ENCODE results near the gene NPC1.
"Not testable (repeated sequence)": the region's sequence is repeated elsewhere in the genome, so short reads cannot be mapped to it uniquely, and the experiment has no call there.

NPC1 gene

DNA sequence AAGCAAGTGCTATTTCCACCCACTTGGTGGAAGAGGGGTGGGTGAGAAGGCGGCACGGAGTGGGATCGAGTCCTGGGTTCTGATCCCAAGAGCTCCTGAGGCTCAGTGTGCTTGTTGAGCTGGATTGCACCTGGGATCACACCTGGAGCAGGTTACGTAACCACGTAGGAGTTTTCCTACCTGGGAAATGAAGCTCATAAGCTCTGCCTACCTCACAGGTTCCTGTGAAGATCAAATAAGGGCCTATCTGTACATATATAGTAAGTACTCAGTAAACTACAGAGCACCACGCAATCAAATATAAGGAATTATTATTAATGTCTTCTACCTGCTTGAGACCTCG lies 11.0 kb downstream of the NPC1 start:
- DNase-seq (ENCODE audit: low read depth in 2 of 2), result no peak

DNA sequence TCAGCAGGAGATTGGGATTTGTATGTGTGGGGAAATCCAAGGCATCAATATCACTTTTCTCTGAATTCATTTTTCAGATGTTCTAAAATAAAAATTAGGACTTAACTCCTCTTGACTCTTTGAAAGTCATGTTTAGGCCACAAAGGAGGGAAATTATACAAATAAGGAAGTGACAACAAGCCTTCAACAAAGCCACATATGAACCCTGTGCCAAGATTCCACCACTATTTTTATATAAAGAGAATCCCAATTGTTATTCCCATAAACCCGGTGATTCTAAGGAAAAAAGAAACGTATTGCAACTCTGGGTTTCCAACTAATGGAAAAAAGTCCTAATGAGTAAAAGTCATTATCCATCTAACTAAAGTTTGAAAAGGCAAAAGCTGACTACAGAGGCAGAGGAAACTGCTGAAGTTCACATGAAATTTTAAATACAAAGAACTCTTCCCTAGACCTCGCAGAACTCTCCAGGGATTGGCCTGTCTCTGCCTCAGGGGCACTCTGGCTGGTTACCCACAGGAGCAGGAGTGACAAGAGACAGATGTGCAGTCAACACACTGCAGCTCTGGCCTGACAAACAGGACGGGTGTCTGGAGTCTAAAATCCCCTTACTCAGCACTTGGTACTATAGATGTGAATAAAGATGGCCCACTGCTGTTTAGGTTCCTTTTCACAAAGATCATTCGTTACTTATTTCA lies 11.5 kb downstream of the NPC1 start:
- no peak for DNase-seq (ENCODE audit: low read depth in 2 of 2)

DNA sequence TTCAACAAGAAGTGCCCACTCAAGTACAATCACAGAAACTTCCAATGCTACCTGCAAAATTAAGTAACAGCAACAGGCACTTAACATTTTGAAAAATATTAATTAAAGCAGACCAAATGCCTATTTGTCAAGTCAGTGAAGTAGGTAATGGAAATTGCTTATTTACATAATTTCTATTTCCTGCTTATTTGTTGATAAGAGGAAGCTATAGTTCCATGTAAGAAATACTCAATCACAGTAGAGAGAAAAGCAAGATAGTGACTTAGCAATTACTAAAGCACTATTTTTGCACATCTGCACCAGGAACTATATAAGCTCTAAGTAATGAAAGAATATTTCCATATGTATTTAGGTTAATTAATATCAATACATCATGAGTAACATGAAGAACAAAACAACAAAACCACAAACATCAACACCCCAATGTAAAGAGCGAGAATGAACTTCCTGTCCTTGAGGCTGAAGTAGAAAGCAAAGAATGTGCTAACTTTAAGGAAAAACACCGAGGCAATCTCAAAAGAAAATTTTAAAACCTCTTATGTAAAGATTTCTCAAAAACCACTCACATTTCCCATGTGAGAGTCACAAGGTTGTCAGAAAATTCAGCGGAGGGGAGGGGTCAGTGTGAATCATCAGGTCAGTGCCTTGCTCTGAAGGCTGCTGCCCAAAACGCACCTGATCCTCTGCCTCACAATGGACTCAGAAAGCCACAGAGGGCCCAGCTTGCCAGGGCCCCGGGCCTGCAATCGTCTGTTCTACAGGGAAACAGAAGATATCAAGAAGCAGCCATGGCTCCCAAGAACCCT lies 12.5 kb downstream of the NPC1 start:
- DNase-seq (ENCODE audit: low read depth in 2 of 2), result peak in 1 of 2 donors; percentile 17

DNA sequence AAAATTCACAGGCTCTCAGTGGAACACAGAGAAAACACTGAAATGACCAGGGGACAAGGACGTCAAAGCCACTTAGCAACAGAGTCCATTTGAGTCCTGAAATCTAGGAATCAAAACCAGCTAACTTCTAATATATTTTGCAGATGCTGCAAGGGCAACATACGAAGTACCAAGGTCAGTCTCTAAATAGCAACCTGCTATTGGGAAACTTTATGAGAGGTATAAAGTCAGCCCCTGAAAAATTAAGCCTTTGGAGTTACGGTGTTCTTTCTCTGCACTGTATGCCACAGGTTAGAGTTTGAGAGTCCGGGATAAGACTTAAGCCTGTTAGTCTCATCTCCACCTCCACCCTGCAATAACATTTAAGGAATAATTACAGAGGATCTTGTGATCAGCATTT lies 13.3 kb downstream of the NPC1 start:
- DNase-seq (ENCODE audit: low read depth in 2 of 2), result no peak

DNA sequence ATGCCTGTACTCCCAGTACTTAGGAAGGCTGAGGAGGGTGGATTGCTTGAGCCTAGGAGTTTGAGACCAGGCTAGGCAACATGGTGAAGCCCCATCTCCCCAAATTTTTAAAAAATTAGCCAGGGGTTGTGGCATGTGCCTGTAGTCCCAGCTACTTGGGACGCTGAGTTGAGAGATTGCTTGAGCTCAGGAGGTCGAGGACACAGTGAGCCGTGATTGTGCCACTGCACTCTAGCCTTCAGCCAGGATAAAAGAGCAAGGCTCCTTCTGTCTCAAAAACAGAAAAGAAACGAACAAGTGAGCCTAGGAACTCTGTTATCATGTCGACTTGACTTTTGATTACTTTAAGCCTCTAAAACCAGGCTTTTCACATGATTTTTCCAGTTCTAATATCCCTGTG lies 13.7 kb downstream of the NPC1 start:
- DNase-seq (ENCODE audit: low read depth in 2 of 2), result no peak

DNA sequence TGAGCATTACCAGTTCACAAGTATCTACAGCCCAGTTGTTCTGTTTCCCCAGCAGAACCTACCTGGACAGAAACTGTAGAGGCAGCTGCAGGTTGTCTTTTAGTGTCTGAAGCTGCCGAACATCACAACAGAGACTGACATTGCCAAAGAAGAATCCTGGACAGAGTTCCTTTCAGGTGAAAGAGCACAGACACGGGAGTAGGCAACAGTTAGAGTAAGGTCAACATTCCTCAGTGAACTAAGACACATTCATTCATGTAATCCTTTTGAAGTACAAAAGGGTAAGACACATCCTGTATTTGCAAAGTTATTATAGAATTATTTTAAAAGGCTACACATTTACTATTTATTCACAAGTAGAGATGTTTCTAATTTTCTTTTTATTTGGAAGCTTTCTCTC lies 14.3 kb downstream of the NPC1 start:
- DNase-seq (ENCODE audit: low read depth in 2 of 2), result no peak

DNA sequence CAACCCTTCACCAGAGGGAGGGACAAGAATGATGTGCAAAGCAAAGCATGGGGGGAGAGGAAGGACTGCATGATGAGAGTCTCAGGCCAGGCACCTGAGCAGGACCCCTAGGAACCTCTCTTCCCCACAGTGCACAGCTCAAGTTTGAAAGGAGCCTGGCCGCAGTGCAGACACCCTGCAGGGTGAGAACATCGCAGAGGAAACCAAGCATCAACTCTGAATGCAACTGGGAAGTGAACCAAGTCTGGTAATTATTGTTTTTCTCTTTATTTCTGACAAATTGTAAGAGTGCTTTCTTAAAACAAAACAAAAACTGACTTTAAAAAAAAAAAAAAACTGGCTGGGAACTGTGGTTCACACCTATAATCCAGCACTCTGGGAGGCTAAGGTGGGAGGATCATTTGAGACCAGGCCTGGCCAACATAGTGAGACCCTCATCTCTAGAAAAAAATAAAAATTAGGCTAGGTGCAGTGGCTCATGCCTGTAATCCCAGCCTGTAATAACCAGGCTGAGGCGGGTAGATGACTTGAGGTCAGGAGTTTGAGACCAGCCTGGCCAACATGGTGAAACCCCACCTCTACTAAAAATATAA lies 15.3 kb downstream of the NPC1 start:
- no peak for DNase-seq (ENCODE audit: low read depth in 2 of 2)

DNA sequence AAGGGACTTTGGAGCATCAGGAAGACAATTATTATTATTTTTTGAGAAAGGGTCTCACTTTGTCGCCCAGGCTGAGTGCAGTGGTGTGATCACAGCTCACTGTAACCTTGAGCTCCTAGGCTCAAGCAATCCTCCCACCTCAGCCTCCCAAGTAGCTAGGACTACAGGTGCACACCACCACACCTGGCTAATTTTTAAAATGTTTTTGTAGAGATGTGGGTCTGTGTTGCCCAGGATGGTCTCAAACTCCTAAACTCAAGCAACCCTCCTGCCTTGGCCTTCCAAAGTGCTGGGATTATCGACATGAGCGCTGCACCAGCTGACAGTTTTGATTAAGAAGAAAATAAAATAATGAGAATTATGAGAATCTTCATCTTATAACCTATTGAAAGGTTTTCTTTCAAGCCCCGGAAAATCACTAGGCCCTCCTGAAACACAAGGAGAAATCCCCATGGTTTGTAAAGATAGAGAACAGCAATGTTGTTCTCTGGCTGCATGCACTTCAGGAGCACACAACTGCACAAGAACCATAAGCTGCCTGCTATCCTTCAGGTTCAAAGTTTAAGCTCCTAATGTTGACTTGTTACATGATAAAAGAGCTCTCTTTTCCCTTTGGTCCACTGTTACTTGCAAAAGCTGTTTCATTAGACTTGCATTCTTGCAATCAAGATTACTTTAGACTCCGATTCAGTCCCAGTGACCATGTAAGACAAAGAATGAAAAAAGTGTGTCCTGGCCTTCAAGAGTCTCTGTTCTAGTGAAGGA lies 16.8 kb downstream of the NPC1 start:
- no peak for DNase-seq (ENCODE audit: low read depth in 2 of 2)

DNA sequence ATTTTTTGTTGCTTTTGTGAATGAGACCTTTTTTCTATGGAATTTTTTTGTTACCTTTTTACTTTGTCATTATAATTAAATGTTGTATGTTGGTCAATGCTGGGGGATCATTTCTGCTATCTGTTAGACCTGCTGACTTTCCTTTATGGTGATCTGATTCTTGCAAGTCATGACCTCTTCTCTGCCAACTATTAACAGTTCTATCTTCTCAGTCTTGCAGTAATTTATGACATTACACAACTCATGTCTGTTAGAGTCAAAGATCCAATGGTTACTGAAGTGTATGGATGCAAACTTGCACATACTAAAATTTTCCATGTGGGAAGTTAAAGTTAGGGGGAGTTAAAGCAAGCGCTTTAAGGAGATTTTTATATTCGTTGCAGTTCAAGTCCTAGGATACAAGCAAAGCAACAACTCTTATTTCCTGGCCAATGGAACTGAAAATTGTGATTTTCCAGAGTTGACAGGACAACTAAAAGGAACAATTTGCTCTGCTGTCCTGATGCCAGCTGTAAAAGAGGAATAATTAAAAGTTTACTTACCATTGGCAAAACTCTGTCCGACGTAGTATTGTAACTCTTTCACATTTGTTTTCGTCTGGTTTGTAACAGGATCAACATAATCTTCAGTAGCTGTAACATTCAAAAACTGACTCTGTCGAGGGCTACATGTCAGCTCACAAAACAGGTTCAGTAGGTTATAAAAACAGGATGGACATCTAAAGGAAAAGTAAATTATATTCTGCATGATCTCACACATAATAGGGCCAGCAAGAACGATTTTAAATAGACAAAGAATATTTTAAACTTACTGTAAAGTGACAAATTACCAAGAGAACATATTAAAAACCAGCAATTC lies 17.8 kb downstream of the NPC1 start:
- DNase-seq (ENCODE audit: low read depth in 2 of 2), result no peak

DNA sequence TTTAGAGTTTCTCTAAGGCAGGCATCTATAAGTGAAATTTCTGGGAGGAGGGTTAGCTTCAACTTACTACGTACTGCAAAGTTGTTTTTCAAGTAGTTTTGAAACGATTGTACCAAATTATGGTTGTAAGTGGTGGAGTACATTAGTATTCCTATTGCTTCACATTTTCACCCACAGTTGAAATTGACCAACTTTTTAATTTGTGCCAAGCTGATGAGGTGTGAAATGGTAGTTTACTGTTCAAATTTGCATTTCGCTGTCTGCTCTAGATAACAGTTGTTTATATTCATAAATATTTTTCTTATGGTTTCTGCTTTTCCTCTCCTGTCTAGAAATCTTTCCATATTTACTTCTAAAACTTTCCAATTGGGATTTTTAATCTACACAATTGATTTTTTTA lies 18.6 kb downstream of the NPC1 start:
- no peak for DNase-seq (ENCODE audit: low read depth in 2 of 2)

DNA sequence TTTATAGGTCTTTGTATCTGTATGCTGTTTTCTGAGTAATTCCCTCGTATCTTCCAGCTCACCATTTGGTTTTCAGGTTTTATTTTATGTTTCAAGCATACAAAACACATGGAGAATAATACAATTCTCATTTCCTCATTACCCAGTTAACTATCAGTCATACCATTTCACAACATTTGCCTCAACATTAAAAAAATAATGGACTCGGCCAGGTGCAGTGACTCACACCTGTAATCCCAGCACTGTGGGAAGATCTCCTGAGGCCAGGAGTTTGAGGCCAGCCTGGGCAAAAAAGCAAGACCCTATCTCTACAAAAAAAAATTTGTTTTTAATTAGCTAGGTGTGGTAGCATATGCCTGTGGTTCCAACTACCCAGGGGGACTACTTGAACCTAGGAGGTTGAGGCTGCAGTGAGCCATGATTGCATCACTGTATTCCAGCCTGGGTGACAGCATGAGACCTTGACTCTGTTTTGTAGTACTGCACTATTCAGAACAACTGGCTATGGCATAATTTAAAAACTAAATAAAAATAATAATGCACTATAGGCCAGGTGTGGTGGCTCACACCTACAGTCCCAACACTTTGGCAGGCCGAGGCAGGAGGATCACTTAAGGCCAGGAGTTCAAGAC lies 20.3 kb downstream of the NPC1 start:
- DNase-seq (ENCODE audit: low read depth in 2 of 2), result no peak

DNA sequence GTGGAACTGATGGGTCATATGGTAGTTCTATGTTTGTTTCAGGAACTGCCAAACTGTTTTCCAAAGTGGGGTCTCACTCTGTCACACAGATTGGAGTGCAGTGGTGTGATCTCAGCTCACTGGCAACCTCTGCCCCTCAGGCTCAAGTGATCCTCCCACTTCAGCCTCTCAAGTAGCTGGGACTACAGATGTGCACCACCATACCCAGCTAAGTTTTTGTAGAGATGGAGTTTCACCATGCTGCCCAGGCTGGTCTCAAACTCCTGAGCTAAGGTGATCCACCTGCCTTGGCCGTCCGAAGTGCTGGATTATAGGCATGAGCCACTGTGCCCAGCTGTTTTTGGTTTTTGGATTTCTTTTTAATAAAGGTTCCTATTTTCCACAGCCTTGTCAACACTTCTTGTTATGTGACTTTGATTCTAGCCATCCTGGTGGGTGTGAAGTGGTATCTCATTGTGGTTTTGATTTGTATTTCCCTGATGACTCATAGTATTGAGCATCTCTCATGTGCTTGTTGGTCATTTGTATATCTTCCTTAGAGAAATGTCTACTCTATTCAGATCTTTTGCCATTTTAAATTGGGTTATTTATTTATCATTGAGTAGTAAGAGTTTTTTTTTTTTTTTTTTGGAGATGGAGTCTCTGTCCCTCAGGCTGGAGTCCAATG lies 22.8 kb downstream of the NPC1 start:
- DNase-seq (ENCODE audit: low read depth in 2 of 2), result no peak

DNA sequence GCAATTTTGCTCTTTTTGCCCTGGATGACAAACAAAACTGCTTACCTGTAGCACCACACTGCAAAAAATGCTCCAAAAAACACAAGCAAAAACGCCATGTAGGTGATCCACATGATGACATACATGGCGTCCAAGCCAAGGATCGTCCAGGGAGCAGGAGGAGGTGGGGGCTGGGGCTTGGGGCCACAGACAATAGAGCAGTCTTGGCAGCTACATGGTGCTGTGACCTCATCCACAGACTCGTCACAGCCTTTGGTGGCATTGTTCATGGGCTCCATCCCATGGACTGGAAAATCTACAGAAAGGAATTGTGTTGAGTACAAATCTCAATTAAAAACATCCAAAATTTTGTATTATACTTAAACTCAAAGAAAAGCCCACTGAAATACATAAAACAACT lies 26.1 kb downstream of the NPC1 start:
- DNase-seq (ENCODE audit: low read depth in 2 of 2), result no peak

DNA sequence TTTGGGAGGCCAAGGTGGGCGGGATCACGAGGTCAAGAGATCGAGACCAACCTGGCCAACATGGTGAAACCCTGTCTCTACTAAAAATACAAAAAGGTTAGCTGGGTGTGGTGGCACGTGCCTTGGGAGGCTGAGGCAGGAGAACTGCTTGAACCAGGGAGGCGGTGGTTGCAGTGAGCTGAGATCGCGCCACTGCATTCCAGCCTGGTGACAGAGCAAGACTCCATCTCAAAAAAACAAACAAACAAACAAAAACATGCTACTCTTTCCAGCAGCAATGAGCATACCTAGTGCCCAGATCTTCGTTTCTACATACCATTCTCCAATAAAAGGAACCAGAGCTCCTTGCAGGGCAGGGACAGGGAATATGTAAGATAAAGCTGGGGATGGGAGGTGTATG lies 28.8 kb downstream of the NPC1 start:
- not testable (repeated sequence) for DNase-seq (ENCODE audit: low read depth in 2 of 2)

DNA sequence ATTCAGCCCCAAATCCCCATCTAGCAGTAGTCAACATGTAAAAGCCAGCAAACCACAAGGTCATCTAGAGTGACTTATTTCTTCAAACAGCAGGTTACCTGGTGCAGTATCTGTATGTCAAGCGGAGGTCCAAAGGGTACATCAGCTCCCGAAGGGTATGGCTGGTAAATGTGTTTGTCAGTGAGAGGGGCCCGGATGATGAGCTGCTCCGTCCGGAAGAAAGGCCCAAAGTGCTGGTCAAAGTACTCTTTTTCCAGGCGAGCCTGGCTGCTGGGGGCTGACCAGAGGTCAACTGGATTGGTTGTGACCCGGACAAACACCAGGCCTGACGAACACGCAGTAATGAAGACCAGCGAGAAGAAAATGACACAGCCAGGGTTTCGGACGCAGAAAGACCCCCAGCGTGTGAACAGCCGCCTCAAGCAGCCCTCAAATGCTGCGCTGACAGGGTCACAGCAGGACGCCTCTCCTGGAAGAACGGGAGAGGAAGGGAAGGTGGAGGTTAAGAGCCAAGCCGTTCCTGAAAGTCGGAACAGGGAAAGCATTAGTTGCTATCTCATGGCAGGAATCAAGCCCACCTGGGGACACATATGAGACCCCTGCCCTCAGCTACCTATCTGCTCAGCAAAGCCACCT lies 30.0 kb downstream of the NPC1 start:
- DNase-seq (ENCODE audit: low read depth in 2 of 2), result no peak

DNA sequence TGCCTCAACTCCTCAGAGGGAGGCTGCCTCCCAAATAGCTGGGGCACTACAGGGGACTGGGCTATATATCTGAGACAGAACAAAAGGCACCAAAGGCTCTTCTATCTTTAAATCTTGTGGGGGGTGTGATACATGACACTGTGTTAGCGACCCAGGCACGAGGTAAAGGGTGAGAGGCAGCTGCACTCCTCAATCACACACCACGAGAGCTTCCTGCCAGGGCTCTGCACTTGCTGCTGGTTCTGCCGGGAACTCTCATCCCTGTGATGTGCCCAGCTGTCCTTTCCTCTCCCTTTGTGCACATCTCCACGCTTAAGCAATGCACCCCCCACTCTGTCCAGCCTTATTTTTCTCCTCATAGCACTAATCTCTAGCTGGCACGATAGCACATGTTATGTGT lies 32.4 kb downstream of the NPC1 start:
- no peak for DNase-seq (ENCODE audit: low read depth in 2 of 2)

DNA sequence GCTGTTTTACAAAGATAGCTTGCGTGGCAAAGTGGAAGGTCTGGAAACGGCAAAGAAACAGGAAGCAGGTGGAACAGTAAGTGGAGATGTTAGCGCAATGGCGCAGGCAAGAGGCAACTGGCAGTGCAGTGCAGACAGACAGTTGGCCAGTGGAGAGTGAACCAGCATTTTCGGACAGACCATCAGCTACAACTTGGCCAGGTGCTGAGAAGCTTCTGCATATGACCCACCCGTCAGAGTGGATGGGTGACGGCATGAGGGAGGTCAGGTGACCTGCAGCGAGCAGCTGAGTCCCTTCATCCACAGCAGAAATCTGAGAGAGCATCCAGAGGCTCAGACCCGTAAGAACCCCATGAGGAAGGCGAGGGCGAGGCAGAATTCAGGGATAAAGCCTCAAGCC lies 33.8 kb downstream of the NPC1 start:
- DNase-seq (ENCODE audit: low read depth in 2 of 2), result no peak

DNA sequence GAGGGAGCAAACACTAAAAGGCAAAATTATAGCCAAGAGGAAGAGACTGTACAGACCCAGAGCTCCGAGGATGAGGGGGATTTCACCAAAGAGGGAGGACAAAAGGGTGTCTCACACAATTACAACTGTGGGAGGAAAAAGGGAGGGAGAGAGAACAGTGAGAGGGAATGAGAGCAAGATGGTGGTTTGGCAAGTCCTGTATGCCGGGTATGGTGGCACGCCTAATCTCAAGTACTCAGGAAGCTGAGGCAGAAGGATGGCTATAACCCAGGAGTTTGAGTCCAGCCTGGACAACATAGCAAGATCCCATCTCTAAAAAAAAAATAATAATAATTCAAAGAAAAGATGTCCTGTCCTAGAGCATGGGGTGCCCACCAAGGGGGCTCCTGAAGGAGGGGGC lies 34.3 kb downstream of the NPC1 start:
- no peak for DNase-seq (ENCODE audit: low read depth in 2 of 2)

DNA sequence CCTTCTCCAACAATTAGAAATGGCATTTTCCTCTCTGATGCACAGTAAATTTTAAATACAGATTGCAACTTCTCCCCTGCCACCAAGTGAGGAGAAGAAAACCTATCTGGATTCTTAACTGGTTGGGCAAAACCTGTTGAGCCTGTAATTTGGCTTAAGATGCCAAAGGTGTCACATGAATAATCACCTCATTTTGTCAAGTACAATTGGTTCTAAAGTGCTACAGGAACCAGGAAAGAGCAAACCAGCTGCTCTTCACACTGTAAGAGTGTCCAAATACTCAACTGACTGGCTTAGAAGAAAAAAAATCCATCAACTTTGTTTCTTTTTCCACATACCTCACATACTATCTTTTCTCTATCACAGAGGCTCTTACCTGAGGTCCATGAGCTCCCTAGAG lies 35.4 kb downstream of the NPC1 start:
- DNase-seq (ENCODE audit: low read depth in 2 of 2), result no peak

DNA sequence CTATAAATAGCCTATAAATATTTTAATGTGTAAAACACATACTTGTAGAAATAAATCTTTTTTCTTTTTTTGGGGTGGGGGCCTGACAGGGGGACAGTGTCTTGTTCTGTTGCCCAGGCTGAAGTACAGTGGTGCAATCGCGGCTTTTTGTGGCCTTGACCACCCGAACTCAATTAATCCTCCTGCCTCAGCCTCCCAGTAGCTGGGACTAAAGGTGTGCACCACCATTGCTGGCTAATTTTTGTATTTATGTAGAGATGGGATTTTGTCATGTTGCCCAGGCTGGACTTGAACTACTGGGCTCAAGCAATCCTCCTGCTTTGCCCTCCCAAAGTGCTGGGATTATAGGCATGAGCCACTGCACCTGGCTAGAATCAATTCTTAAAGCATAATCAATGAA lies 37.6 kb downstream of the NPC1 start:
- DNase-seq (ENCODE audit: low read depth in 2 of 2), result no peak
